Measurements from ENCODE around the gene TRIM33. TPM values are rescaled to one million over a fixed set of nuclear protein-coding genes. Genes with fewer than 3 reads are reported as not detected.

TRIM33 gene
- total and polyA plus RNA-seq, 2 of the 13 experiments (the other 11 are each of a cell fraction or from before 2014, with no cell fraction given): 35.5 to 42.2 TPM

GRCh38 chr1:114545796-114546195 lies 34.8 kb upstream of the TRIM33 start:
- H2AFZ ChIP-seq (ENCODE audit: low read length): no peak overlapping the region
- H3K4me2 ChIP-seq (ENCODE audit: low read depth, low read length): no peak overlapping the region
- H4K20me1 ChIP-seq (ENCODE audit: insufficient read depth, low read length): no peaks in the 10 kb centered on the region
- ATAC-seq: no peak
- no peaks in the 10 kb centered on the region for H3K79me2 ChIP-seq (ENCODE audit: insufficient read depth, low read length)
- no TSS peak for BruUV-seq (replicated peaks)
- no peak overlapping the region for H3K9ac ChIP-seq (ENCODE audit: insufficient read depth, low read depth, low read length)
- H3K4me1 ChIP-seq (ENCODE audit: insufficient read depth, low read length): peaks cover 22% of the 10 kb centered on the region
- H3K4me3 ChIP-seq (replicated peaks in 1 of 3; ENCODE audit: insufficient read depth in 1 of 3, low read depth in 2 of 3, low read length in 3 of 3): no peak overlapping the region
- ChIA-PET CTCF (ENCODE audit: low intra/inter-chr PET ratio, low total read pairs) (no interaction called here), POLR2A (no interaction called here)
- 56% methylated on average over 2 of the region's 2 CpGs for WGBS (ENCODE audit: low lambda C conversion rate)
- H3K27me3 ChIP-seq (ENCODE audit: control insufficient read depth in 1 of 2, insufficient read depth in 2 of 2, low read length in 2 of 2): no peaks in the 10 kb centered on the region
- DNase-seq (ENCODE audit: low spot score): no peak
- in situ Hi-C loops (cut with HindIII; ENCODE audit: extremely low pct_ligation_motif_present, low pct_unique_long_range_greater_than_20kb) (no loop called here), intact Hi-C loops (cut with micrococcal nuclease; ENCODE audit: unreplicated experiment) (no loop called here)
- H3K27ac ChIP-seq (ENCODE audit: extremely low read length, insufficient read depth, low read length): no peak overlapping the region
- H3K9me3 ChIP-seq (ENCODE audit: low read length): no peaks in the 10 kb centered on the region
- no peaks in the 10 kb centered on the region for H3K36me3 ChIP-seq (replicated peaks in 1 of 2; ENCODE audit: control insufficient read depth in 1 of 2, insufficient read depth in 2 of 2, low read length in 2 of 2)
- FAIRE-seq: no peak
- TF ChIP-seq ELF1 (CRISPR knock-in tag; IDR thresholded peaks at IDR 0.05) (no peak), SNAI1 (CRISPR knock-in tag; IDR thresholded peaks at IDR 0.05; ENCODE audit: borderline replicate concordance) (no peak), RBAK (CRISPR knock-in tag; IDR thresholded peaks at IDR 0.05) (no peak), BCL6 (CRISPR knock-in tag; IDR thresholded peaks at IDR 0.05) (no peak), PBX3 (CRISPR knock-in tag; IDR thresholded peaks at IDR 0.05; ENCODE audit: borderline replicate concordance) (no peak), TFE3 (CRISPR knock-in tag; IDR thresholded peaks at IDR 0.05) (no peak), RFXAP (CRISPR knock-in tag; IDR thresholded peaks at IDR 0.05; ENCODE audit: borderline replicate concordance) (no peak), ZBTB10 (CRISPR knock-in tag; IDR thresholded peaks at IDR 0.05; ENCODE audit: borderline replicate concordance) (no peak), FOXC1 (CRISPR knock-in tag; IDR thresholded peaks at IDR 0.05; ENCODE audit: borderline replicate concordance) (no peak), ZNF597 (CRISPR knock-in tag; IDR thresholded peaks at IDR 0.05) (no peak), TFDP1 (CRISPR knock-in tag; IDR thresholded peaks at IDR 0.05; ENCODE audit: borderline replicate concordance) (no peak), ZNF510 (CRISPR knock-in tag; IDR thresholded peaks at IDR 0.05; ENCODE audit: low read depth) (no peak), KLF12 (CRISPR knock-in tag; IDR thresholded peaks at IDR 0.05; ENCODE audit: borderline replicate concordance) (no peak), ZNF670 (CRISPR knock-in tag; IDR thresholded peaks at IDR 0.05; ENCODE audit: borderline replicate concordance) (no peak), TRAFD1 (CRISPR knock-in tag; IDR thresholded peaks at IDR 0.05; ENCODE audit: borderline replicate concordance) (no peak), ZNF264 (CRISPR knock-in tag; IDR thresholded peaks at IDR 0.05) (no peak)
